ENCODE results near the gene CLDN34. TPM values are rescaled to one million over a fixed set of nuclear protein-coding genes. Genes with fewer than 3 reads are reported as not detected.

CLDN34 gene
- total and polyA plus RNA-seq, 2 experiments from 2014 or later: not detected

- TF ChIP-seq STAT1 (IDR thresholded peaks at IDR 0.05; ENCODE audit: unreplicated experiment) (no peak), POLR2AphosphoS5 (IDR thresholded peaks at IDR 0.05; ENCODE audit: low read depth) (no peak), REST (IDR thresholded peaks at IDR 0.05; ENCODE audit: unreplicated experiment) (no peak), EZH2phosphoT487 (IDR thresholded peaks at IDR 0.05; ENCODE audit: unreplicated experiment) (no peak), CTCF (conservative IDR thresholded peaks at IDR 0.05; ENCODE audit: low read depth in 2 of 2) (no peak), ZNF331 (CRISPR knock-in tag; IDR thresholded peaks at IDR 0.05; ENCODE audit: low read depth) (no peak), EZH2 (IDR thresholded peaks at IDR 0.05; ENCODE audit: low read depth, unreplicated experiment) (no peak), JUNB (IDR thresholded peaks at IDR 0.05; ENCODE audit: unreplicated experiment) (no peak), CREB1 (CRISPR knock-in tag; IDR thresholded peaks at IDR 0.05; ENCODE audit: low read depth) (no peak)
Observed at GRCh38 chrX:9983846-9984245, 16.7 kb downstream of the CLDN34 start (continued).

- H3K4me2 ChIP-seq: no peak overlapping the region
- no peaks in the 10 kb centered on the region for H3K9me2 ChIP-seq (ENCODE audit: insufficient read depth)
- no peaks in the 10 kb centered on the region for H3F3A ChIP-seq (replicated peaks; ENCODE audit: low read depth)
- H2AFZ ChIP-seq: no peak overlapping the region
- H3K79me2 ChIP-seq (replicated peaks; ENCODE audit: insufficient read depth): no peaks in the 10 kb centered on the region
- no peaks in the 10 kb centered on the region for H3K4me1 ChIP-seq (ENCODE audit: insufficient read depth)
- no peaks in the 10 kb centered on the region for H3K27me3 ChIP-seq (ENCODE audit: insufficient read depth)
- no peaks in the 10 kb centered on the region for H4K20me1 ChIP-seq (replicated peaks; ENCODE audit: insufficient read depth)
- no peaks in the 10 kb centered on the region; the same call in 2 of the 3 replicates for H3K9me3 Mint-ChIP-seq
- peak; percentile 50 to 52 for TF ChIP-seq CTCF (conservative IDR thresholded peaks at IDR 0.05; ENCODE audit: low read depth in 2 of 2)
- TF ChIP-seq NANOG (IDR thresholded peaks at IDR 0.05; ENCODE audit: borderline replicate concordance): no peak
- no peak overlapping the region for H3K27ac Mint-ChIP-seq
- H3K27me3 Mint-ChIP-seq (ENCODE audit: insufficient read depth, low read depth, poor library complexity): no peaks in the 10 kb centered on the region
- no peak overlapping the region for H3K4me3 Mint-ChIP-seq
- no peaks in the 10 kb centered on the region for H3K36me3 ChIP-seq (ENCODE audit: insufficient read depth)
- H3K4me3 ChIP-seq: no peak overlapping the region
- H3K4me1 Mint-ChIP-seq: no peaks in the 10 kb centered on the region
- H3K27ac ChIP-seq (ENCODE audit: low read depth): no peak overlapping the region
- ATAC-seq: no peak
- no peak for DNase-seq (ENCODE audit: low spot score)
- H3K36me3 Mint-ChIP-seq (ENCODE audit: low read depth): no peaks in the 10 kb centered on the region; the same call in 2 of the 3 replicates
Observed at GRCh38 chrX:9988762-9989161, 21.6 kb downstream of the CLDN34 start.
